ENCODE measurements around the gene ABCA4.

GRCh38 chr1:93993731-93994130 is 127.2 kb downstream of the ABCA4 start:
- TF ChIP-seq CTCF (IDR thresholded peaks at IDR 0.05) (no peak), POLR2A (IDR thresholded peaks at IDR 0.05) (no peak)

Data from right lobe of liver (tissue), 4 donors.